DOHH2 (cell line): ENCODE results near the gene YAE1.

ENCODE experiments used
- EZH2phosphoT487 ChIP-seq: fragments of 200-600 bp; sonication (generic); IDR thresholded peaks from 2 replicates; pipeline ENCODE4 v1.6.1; 2017; ENCODE audit warnings: borderline replicate concordance, mild to moderate bottlenecking, antibody characterized with exemption, low read length, moderate library complexity, mixed read lengths
- TF ChIP-seq, protein P1 (sequence below): fragments of 200-600 bp; sonication (generic); IDR thresholded peaks from one replicate; pipeline ENCODE4 v1.5.1; 2014; ENCODE audit warnings: antibody characterized with exemption, mild to moderate bottlenecking, low read depth, low read length; ENCODE audit not compliant: poor library complexity, severe bottlenecking

DNA sequence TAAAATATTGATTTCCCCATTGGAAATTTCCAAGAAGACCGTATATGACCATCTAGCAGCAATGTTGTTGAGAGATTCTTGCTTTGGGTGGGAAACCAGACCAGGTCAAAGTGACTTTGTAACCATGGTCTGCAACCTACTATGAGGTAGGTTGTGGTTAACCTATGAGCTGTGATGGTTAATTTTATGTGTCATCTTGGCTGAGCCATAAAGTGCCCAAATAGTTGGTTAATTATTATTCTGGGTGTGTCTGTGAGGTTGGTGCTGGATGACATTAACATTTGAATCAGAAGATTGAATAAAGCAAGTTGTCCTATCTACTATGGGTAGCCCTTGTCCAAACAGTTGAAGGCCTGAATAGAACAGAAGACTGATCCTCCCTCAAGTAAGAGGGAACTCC lies 38.9 kb downstream of the YAE1 start:
- TF ChIP-seq, protein P1, sequence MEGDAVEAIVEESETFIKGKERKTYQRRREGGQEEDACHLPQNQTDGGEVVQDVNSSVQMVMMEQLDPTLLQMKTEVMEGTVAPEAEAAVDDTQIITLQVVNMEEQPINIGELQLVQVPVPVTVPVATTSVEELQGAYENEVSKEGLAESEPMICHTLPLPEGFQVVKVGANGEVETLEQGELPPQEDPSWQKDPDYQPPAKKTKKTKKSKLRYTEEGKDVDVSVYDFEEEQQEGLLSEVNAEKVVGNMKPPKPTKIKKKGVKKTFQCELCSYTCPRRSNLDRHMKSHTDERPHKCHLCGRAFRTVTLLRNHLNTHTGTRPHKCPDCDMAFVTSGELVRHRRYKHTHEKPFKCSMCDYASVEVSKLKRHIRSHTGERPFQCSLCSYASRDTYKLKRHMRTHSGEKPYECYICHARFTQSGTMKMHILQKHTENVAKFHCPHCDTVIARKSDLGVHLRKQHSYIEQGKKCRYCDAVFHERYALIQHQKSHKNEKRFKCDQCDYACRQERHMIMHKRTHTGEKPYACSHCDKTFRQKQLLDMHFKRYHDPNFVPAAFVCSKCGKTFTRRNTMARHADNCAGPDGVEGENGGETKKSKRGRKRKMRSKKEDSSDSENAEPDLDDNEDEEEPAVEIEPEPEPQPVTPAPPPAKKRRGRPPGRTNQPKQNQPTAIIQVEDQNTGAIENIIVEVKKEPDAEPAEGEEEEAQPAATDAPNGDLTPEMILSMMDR, result no peak
- TF ChIP-seq EZH2phosphoT487, result no peak
